Transverse colon (tissue), 4 donors: Measurements from ENCODE around the gene MBD5.

Experiments used
- CTCF ChIP-seq, 5 experiments: fragments of 200-600 bp in 3 of 5; fragments of 450-650 bp in 2 of 5; sonication (generic) in 3 of 5; IDR thresholded peaks; 1 replicate in 2 of 5; 2 replicates in 3 of 5; pipeline ENCODE4 v1.5.1; 2016 to 2017; ENCODE audit warnings: antibody characterized with exemption in 5 of 5, inconsistent platforms in 3 of 5, mild to moderate bottlenecking in 2 of 5, moderate library complexity in 1 of 5
- POLR2AphosphoS5 ChIP-seq, 3 donors: sonication (generic); formaldehyde crosslinking; IDR thresholded peaks; one replicate each; pipeline ENCODE4 v1.6.1; 2016; ENCODE audit warnings: antibody characterized with exemption in 3 of 3

- TF ChIP-seq CTCF (IDR thresholded peaks at IDR 0.05) (no peak), POLR2AphosphoS5 (IDR thresholded peaks at IDR 0.05) (no peak)
Observed at GRCh38 chr2:148483665-148484064, 462.8 kb downstream of the MBD5 start.
